HepG2 (cell line): ENCODE measurements around the gene HEMK1. TPM values are rescaled to one million over a fixed set of nuclear protein-coding genes. Genes with fewer than 3 reads are reported as not detected.

ENCODE experiments used
- ASH2L ChIP-seq: fragments of 300-600, 200-600 bp; sonication (generic); IDR thresholded peaks from 2 replicates; pipeline ENCODE4 v1.7.0; 2017; ENCODE audit warnings: low read depth, mild to moderate bottlenecking, moderate library complexity, mixed read lengths, low read length; ENCODE audit not compliant: insufficient read length
- HNF4A ChIP-seq: sonication (generic); formaldehyde crosslinking; IDR thresholded peaks from 2 replicates; pipeline ENCODE4 v1.4.0; 2020; ENCODE audit warnings: missing genetic modification reagents
- KLF16 ChIP-seq, 2 experiments: sonication (generic) in 1 of 2; formaldehyde crosslinking in 1 of 2; IDR thresholded peaks; 2 replicates each; pipeline versions ENCODE4 v1.6.1 to v1.8.0; 2016 to 2023; ENCODE audit warnings: missing genetic modification reagents in 2 of 2, missing compliant biosample characterization in 1 of 2
- MIER3 ChIP-seq: IDR thresholded peaks from 2 replicates; pipeline ENCODE4 v1.6.1; 2016; ENCODE audit warnings: missing compliant biosample characterization, borderline replicate concordance
- MTA1 ChIP-seq: sonication (generic); formaldehyde crosslinking; IDR thresholded peaks from 2 replicates; pipeline ENCODE4 v1.4.0; 2020; ENCODE audit warnings: missing genetic modification reagents, mild to moderate bottlenecking, borderline replicate concordance
- NR2C2 ChIP-seq: sonication (generic); formaldehyde crosslinking; IDR thresholded peaks from 2 replicates; pipeline ENCODE4 v1.4.0; 2020; ENCODE audit warnings: missing genetic modification reagents, mild to moderate bottlenecking, moderate library complexity, borderline replicate concordance
- RARA ChIP-seq: IDR thresholded peaks from 2 replicates; pipeline ENCODE4 v1.6.1; 2016; ENCODE audit warnings: missing genetic modification reagents, missing compliant biosample characterization
- RELA ChIP-seq: sonication (generic); formaldehyde crosslinking; IDR thresholded peaks from 2 replicates; pipeline ENCODE4 v1.4.0; 2020; ENCODE audit warnings: missing genetic modification reagents
- WIZ ChIP-seq: sonication (generic); formaldehyde crosslinking; IDR thresholded peaks from 2 replicates; pipeline ENCODE4 v1.5.1; 2020; ENCODE audit warnings: mild to moderate bottlenecking, missing genetic modification reagents
- ZNF556 ChIP-seq: sonication (generic); formaldehyde crosslinking; IDR thresholded peaks from 2 replicates; pipeline ENCODE4 v1.4.0; 2020; ENCODE audit warnings: mild to moderate bottlenecking, missing genetic modification reagents, borderline replicate concordance
- ZNF776 ChIP-seq: sonication (generic); formaldehyde crosslinking; IDR thresholded peaks from 2 replicates; pipeline ENCODE4 v1.4.0; 2020; ENCODE audit warnings: mild to moderate bottlenecking, missing genetic modification reagents
- polyA plus RNA-seq, 8 experiments: library from polyadenylated mRNA; depleted of rRNA in 3 of 8; stranded (reverse) in 7 of 8; unstranded in 1 of 8; fragments of >200 nt; fragmentation: Illumina TruSeq in 4 of 8; extraction: Trizol in 4 of 8; gene quantifications; 2 replicates each; pipeline versions ENCODE4 v1.2.1 to v1.2.3, GENCODE V29; 2011 to 2016; ENCODE audit warnings: low read depth in 4 of 8, missing spikeins in 1 of 8, mixed read lengths in 1 of 8; ENCODE audit not compliant: insufficient read depth in 1 of 8
- total RNA-seq, 5 experiments: library from RNA; depleted of rRNA; stranded (reverse); fragments of >200 nt; fragmentation: Illumina TruSeq; extraction: Trizol; gene quantifications; 2 replicates each; pipeline ENCODE4 v1.2.3, GENCODE V29; 2016; ENCODE audit warnings: low read depth in 1 of 5
- TF ChIP-seq, protein P1 (sequence below): fragments of 450-650 bp; IDR thresholded peaks from 2 replicates; pipeline ENCODE4 v1.6.1; 2017; ENCODE audit warnings: mild to moderate bottlenecking
- TF ChIP-seq, protein P2 (sequence below): sonication (generic); formaldehyde crosslinking; IDR thresholded peaks from 2 replicates; pipeline ENCODE4 v1.5.1; 2020; ENCODE audit warnings: mild to moderate bottlenecking, missing genetic modification reagents, moderate library complexity
- TF ChIP-seq, protein P3 (sequence below): sonication (generic); formaldehyde crosslinking; IDR thresholded peaks from 2 replicates; pipeline ENCODE4 v1.4.0; 2020; ENCODE audit warnings: missing genetic modification reagents
- TF ChIP-seq, protein P4 (sequence below): sonication (generic); formaldehyde crosslinking; IDR thresholded peaks from 2 replicates; pipeline ENCODE4 v1.5.0; 2020; ENCODE audit warnings: missing genetic modification reagents, mild to moderate bottlenecking, borderline replicate concordance
- TF ChIP-seq, protein P5 (sequence below): sonication (generic); formaldehyde crosslinking; IDR thresholded peaks from 2 replicates; pipeline ENCODE4 v1.4.0; 2020; ENCODE audit warnings: missing genetic modification reagents

HEMK1 gene
- total and polyA plus RNA-seq, 2 of the 13 experiments (the other 11 are each of a cell fraction or from before 2014, with no cell fraction given) = 9.8 to 12.6 TPM

DNA sequence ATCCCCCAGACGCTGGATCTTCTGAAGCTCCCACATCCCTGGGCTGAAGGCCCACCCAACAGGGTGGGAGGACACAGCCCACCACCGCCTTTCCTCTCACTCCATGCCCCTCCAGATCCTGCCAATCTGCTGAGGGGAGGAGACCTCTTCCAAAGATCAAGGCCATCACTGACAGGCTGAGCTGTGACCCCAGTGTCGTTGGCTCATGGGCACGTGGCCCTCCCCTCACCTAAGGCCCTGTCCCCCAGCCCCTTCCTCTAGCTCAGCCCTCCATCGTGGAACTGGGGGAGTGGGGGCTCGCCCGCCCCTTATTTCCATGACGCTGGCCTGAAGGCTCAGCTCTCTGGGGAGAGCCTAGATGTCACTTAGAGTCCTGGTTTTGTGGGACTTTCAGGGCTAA, 12.2 kb upstream of the HEMK1 start (continued):
- TF ChIP-seq ZNF556 (CRISPR knock-in tag) (0 out of 2 replicates have a peak, but pooled peaks have one; percentile 36), MTA1 (CRISPR knock-in tag) (peak; percentile 55; the same call in 1 of the 2 replicates), ASH2L (no peak), MIER3 (CRISPR knock-in tag) (no peak), RELA (CRISPR knock-in tag) (no peak), ZNF776 (no peak), HNF4A (CRISPR knock-in tag) (peak; percentile 80), WIZ (0 out of 2 replicates have a peak, but pooled peaks have one; percentile 30), NR2C2 (CRISPR knock-in tag) (0 out of 2 replicates have a peak, but pooled peaks have one; percentile 20), RARA (CRISPR knock-in tag) (peak; percentile 24; the same call in 1 of the 2 replicates), KLF16 (CRISPR knock-in tag; IDR thresholded peaks at IDR 0.05) (no peak)
- TF ChIP-seq, protein P1, sequence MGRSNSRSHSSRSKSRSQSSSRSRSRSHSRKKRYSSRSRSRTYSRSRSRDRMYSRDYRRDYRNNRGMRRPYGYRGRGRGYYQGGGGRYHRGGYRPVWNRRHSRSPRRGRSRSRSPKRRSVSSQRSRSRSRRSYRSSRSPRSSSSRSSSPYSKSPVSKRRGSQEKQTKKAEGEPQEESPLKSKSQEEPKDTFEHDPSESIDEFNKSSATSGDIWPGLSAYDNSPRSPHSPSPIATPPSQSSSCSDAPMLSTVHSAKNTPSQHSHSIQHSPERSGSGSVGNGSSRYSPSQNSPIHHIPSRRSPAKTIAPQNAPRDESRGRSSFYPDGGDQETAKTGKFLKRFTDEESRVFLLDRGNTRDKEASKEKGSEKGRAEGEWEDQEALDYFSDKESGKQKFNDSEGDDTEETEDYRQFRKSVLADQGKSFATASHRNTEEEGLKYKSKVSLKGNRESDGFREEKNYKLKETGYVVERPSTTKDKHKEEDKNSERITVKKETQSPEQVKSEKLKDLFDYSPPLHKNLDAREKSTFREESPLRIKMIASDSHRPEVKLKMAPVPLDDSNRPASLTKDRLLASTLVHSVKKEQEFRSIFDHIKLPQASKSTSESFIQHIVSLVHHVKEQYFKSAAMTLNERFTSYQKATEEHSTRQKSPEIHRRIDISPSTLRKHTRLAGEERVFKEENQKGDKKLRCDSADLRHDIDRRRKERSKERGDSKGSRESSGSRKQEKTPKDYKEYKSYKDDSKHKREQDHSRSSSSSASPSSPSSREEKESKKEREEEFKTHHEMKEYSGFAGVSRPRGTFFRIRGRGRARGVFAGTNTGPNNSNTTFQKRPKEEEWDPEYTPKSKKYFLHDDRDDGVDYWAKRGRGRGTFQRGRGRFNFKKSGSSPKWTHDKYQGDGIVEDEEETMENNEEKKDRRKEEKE = no peak
- TF ChIP-seq, protein P2, sequence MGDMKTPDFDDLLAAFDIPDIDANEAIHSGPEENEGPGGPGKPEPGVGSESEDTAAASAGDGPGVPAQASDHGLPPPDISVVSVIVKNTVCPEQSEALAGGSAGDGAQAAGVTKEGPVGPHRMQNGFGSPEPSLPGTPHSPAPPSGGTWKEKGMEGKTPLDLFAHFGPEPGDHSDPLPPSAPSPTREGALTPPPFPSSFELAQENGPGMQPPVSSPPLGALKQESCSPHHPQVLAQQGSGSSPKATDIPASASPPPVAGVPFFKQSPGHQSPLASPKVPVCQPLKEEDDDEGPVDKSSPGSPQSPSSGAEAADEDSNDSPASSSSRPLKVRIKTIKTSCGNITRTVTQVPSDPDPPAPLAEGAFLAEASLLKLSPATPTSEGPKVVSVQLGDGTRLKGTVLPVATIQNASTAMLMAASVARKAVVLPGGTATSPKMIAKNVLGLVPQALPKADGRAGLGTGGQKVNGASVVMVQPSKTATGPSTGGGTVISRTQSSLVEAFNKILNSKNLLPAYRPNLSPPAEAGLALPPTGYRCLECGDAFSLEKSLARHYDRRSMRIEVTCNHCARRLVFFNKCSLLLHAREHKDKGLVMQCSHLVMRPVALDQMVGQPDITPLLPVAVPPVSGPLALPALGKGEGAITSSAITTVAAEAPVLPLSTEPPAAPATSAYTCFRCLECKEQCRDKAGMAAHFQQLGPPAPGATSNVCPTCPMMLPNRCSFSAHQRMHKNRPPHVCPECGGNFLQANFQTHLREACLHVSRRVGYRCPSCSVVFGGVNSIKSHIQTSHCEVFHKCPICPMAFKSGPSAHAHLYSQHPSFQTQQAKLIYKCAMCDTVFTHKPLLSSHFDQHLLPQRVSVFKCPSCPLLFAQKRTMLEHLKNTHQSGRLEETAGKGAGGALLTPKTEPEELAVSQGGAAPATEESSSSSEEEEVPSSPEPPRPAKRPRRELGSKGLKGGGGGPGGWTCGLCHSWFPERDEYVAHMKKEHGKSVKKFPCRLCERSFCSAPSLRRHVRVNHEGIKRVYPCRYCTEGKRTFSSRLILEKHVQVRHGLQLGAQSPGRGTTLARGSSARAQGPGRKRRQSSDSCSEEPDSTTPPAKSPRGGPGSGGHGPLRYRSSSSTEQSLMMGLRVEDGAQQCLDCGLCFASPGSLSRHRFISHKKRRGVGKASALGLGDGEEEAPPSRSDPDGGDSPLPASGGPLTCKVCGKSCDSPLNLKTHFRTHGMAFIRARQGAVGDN = peak; percentile 53; the same call in 1 of the 2 replicates
- TF ChIP-seq, protein P3, sequence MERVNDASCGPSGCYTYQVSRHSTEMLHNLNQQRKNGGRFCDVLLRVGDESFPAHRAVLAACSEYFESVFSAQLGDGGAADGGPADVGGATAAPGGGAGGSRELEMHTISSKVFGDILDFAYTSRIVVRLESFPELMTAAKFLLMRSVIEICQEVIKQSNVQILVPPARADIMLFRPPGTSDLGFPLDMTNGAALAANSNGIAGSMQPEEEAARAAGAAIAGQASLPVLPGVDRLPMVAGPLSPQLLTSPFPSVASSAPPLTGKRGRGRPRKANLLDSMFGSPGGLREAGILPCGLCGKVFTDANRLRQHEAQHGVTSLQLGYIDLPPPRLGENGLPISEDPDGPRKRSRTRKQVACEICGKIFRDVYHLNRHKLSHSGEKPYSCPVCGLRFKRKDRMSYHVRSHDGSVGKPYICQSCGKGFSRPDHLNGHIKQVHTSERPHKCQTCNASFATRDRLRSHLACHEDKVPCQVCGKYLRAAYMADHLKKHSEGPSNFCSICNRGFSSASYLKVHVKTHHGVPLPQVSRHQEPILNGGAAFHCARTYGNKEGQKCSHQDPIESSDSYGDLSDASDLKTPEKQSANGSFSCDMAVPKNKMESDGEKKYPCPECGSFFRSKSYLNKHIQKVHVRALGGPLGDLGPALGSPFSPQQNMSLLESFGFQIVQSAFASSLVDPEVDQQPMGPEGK (CRISPR knock-in tag) = peak; percentile 64
- TF ChIP-seq, protein P4, sequence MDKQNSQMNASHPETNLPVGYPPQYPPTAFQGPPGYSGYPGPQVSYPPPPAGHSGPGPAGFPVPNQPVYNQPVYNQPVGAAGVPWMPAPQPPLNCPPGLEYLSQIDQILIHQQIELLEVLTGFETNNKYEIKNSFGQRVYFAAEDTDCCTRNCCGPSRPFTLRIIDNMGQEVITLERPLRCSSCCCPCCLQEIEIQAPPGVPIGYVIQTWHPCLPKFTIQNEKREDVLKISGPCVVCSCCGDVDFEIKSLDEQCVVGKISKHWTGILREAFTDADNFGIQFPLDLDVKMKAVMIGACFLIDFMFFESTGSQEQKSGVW (CRISPR knock-in tag) = no peak
- TF ChIP-seq, protein P5, sequence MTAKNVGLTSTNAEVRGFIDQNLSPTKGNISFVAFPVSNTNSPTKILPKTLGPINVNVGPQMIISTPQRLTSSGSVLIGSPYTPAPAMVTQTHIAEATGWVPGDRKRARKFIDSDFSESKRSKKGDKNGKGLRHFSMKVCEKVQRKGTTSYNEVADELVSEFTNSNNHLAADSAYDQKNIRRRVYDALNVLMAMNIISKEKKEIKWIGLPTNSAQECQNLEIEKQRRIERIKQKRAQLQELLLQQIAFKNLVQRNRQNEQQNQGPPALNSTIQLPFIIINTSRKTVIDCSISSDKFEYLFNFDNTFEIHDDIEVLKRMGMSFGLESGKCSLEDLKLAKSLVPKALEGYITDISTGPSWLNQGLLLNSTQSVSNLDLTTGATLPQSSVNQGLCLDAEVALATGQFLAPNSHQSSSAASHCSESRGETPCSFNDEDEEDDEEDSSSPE = no peak
